HepG2 (cell line): ENCODE measurements around the gene HNRNPUL2. TPM values are rescaled to one million over a fixed set of nuclear protein-coding genes. Genes with fewer than 3 reads are reported as not detected.

ENCODE experiments used
- ATF2 ChIP-seq: sonication (generic); formaldehyde crosslinking; IDR thresholded peaks from 2 replicates; pipeline ENCODE4 v1.4.0; 2020; ENCODE audit warnings: missing genetic modification reagents
- CBX5 ChIP-seq: sonication (generic); formaldehyde crosslinking; IDR thresholded peaks from 2 replicates; pipeline ENCODE4 v1.4.0; 2020; ENCODE audit warnings: missing genetic modification reagents, borderline replicate concordance
- FOSL2 ChIP-seq: sonication (generic); formaldehyde crosslinking; IDR thresholded peaks from 2 replicates; pipeline ENCODE4 v1.4.0; 2020; ENCODE audit warnings: missing genetic modification reagents
- GATA4 ChIP-seq: sonication (generic); IDR thresholded peaks from 2 replicates; pipeline ENCODE4 v1.6.1; 2016; ENCODE audit warnings: antibody characterized with exemption, low read depth, borderline replicate concordance
- HOXA9 ChIP-seq: sonication (generic); formaldehyde crosslinking; IDR thresholded peaks from 2 replicates; pipeline ENCODE4 v1.8.1; 2022; ENCODE audit warnings: missing genetic modification reagents, mild to moderate bottlenecking, moderate library complexity, borderline replicate concordance
- KAT8 ChIP-seq: IDR thresholded peaks from 2 replicates; pipeline ENCODE4 v1.6.1; 2016; ENCODE audit warnings: missing genetic modification reagents, missing compliant biosample characterization
- KDM1A ChIP-seq: IDR thresholded peaks from 2 replicates; pipeline ENCODE4 v1.6.1; 2016; ENCODE audit warnings: missing compliant biosample characterization
- MIER3 ChIP-seq: IDR thresholded peaks from 2 replicates; pipeline ENCODE4 v1.6.1; 2016; ENCODE audit warnings: missing compliant biosample characterization, borderline replicate concordance
- NPAS2 ChIP-seq: sonication (generic); formaldehyde crosslinking; IDR thresholded peaks from 2 replicates; pipeline ENCODE4 v1.8.0; 2022; ENCODE audit warnings: mild to moderate bottlenecking, missing genetic modification reagents, borderline replicate concordance
- SOX13 ChIP-seq, 3 experiments: fragments of 450-650 bp in 1 of 3; sonication (generic) in 1 of 3; formaldehyde crosslinking in 1 of 3; IDR thresholded peaks in 2 of 3; conservative IDR thresholded peaks in 1 of 3; 2 replicates each; pipeline versions ENCODE4 v1.5.0 to v1.6.1; 2016 to 2020; ENCODE audit warnings: antibody characterized with exemption in 1 of 3, mild to moderate bottlenecking in 1 of 3, missing compliant biosample characterization in 1 of 3, missing genetic modification reagents in 1 of 3, moderate library complexity in 1 of 3
- SYNCRIP ChIP-seq: fragments of 200-400 bp; formaldehyde crosslinking; IDR thresholded peaks from 2 replicates; pipeline ENCODE4 v1.6.1; 2018; ENCODE audit warnings: mild to moderate bottlenecking, low read depth, low read length; ENCODE audit not compliant: insufficient read depth
- THAP7 ChIP-seq: sonication (generic); formaldehyde crosslinking; IDR thresholded peaks from 2 replicates; pipeline ENCODE4 v1.8.1; 2023; ENCODE audit warnings: mild to moderate bottlenecking, missing genetic modification reagents
- ZC3H13 ChIP-seq: sonication (generic); formaldehyde crosslinking; IDR thresholded peaks from 2 replicates; pipeline ENCODE4 v1.8.1; 2023; ENCODE audit warnings: mild to moderate bottlenecking, missing genetic modification reagents, moderate library complexity
- ZFY ChIP-seq: sonication (generic); formaldehyde crosslinking; IDR thresholded peaks from 2 replicates; pipeline ENCODE4 v1.4.0; 2020; ENCODE audit warnings: missing genetic modification reagents
- ZNF251 ChIP-seq: sonication (generic); formaldehyde crosslinking; IDR thresholded peaks from 2 replicates; pipeline ENCODE4 v1.9.0; 2021; ENCODE audit warnings: mild to moderate bottlenecking, missing genetic modification reagents
- ZNF383 ChIP-seq: sonication (generic); formaldehyde crosslinking; IDR thresholded peaks from 2 replicates; pipeline ENCODE4 v1.4.0; 2020; ENCODE audit warnings: missing genetic modification reagents, mild to moderate bottlenecking, borderline replicate concordance
- ZNF549 ChIP-seq: sonication (generic); formaldehyde crosslinking; IDR thresholded peaks from 2 replicates; pipeline ENCODE4 v1.5.0; 2020; ENCODE audit warnings: missing genetic modification reagents
- ZNF558 ChIP-seq: sonication (generic); formaldehyde crosslinking; IDR thresholded peaks from 2 replicates; pipeline ENCODE4 v1.9.0; 2022; ENCODE audit warnings: mild to moderate bottlenecking, missing genetic modification reagents, borderline replicate concordance
- polyA plus RNA-seq, 8 experiments: library from polyadenylated mRNA; depleted of rRNA in 3 of 8; stranded (reverse) in 7 of 8; unstranded in 1 of 8; fragments of >200 nt; fragmentation: Illumina TruSeq in 4 of 8; extraction: Trizol in 4 of 8; gene quantifications; 2 replicates each; pipeline versions ENCODE4 v1.2.1 to v1.2.3, GENCODE V29; 2011 to 2016; ENCODE audit warnings: low read depth in 4 of 8, missing spikeins in 1 of 8, mixed read lengths in 1 of 8; ENCODE audit not compliant: insufficient read depth in 1 of 8
- total RNA-seq, 5 experiments: library from RNA; depleted of rRNA; stranded (reverse); fragments of >200 nt; fragmentation: Illumina TruSeq; extraction: Trizol; gene quantifications; 2 replicates each; pipeline ENCODE4 v1.2.3, GENCODE V29; 2016; ENCODE audit warnings: low read depth in 1 of 5
- TF ChIP-seq, protein P1 (sequence below): IDR thresholded peaks from 2 replicates; pipeline ENCODE4 v1.6.1; 2016
- TF ChIP-seq, protein P2 (sequence below): sonication (generic); formaldehyde crosslinking; IDR thresholded peaks from 2 replicates; pipeline ENCODE4 v1.5.0; 2020; ENCODE audit warnings: missing genetic modification reagents
- TF ChIP-seq, protein P3 (sequence below), 2 experiments: sonication (generic) in 1 of 2; formaldehyde crosslinking in 1 of 2; IDR thresholded peaks; 2 replicates each; pipeline versions ENCODE4 v1.4.0 to v1.6.1; 2018 to 2020; ENCODE audit warnings: missing genetic modification reagents in 2 of 2, borderline replicate concordance in 1 of 2, low read depth in 1 of 2, mild to moderate bottlenecking in 1 of 2, missing biosample characterization in 1 of 2

HNRNPUL2 gene
- total and polyA plus RNA-seq, 2 of the 13 experiments (the other 11 are each of a cell fraction or from before 2014, with no cell fraction given): 8.4 to 9.6 TPM

DNA sequence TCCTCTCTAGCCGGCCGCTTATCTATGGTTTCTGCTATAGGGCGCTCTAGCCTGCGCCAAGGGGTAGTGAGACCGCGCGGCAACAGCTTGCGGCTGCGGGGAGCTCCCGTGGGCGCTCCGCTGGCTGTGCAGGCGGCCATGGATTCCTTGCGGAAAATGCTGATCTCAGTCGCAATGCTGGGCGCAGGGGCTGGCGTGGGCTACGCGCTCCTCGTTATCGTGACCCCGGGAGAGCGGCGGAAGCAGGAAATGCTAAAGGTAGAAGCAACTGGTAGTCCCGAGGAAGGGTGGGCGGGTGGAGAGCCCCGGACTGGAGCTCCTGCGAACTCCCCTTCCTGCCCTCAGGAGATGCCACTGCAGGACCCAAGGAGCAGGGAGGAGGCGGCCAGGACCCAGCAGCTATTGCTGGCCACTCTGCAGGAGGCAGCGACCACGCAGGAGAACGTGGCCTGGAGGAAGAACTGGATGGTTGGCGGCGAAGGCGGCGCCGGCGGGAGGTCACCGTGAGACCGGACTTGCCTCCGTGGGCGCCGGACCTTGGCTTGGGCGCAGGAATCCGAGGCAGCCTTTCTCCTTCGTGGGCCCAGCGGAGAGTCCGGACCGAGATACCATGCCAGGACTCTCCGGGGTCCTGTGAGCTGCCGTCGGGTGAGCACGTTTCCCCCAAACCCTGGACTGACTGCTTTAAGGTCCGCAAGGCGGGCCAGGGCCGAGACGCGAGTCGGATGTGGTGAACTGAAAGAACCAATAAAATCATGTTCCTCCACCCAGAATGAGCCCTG, 55.5 kb downstream of the HNRNPUL2 start, which contains the start of the genes LBHD1 and UQCC3 (continued):
- TF ChIP-seq MIER3 (CRISPR knock-in tag) (no peak; the same call in 1 of the 2 replicates), ZFY (CRISPR knock-in tag) (peak; percentile 38; the same call in 1 of the 2 replicates), ZC3H13 (CRISPR knock-in tag) (peak; percentile 90; the same call in 1 of the 2 replicates), FOSL2 (CRISPR knock-in tag) (no peak; the same call in 1 of the 2 replicates), ZNF558 (CRISPR knock-in tag) (peak; percentile 93; the same call in 1 of the 2 replicates), ATF2 (CRISPR knock-in tag) (peak; percentile 47), CBX5 (CRISPR knock-in tag) (no peak; the same call in 1 of the 2 replicates), ZNF251 (CRISPR knock-in tag) (no peak), GATA4 (no peak), THAP7 (CRISPR knock-in tag) (peak; percentile 65; the same call in 1 of the 2 replicates), SYNCRIP (no peak), NPAS2 (no peak), ZNF383 (CRISPR knock-in tag) (no peak), HOXA9 (CRISPR knock-in tag) (peak; percentile 65; the same call in 1 of the 2 replicates), KDM1A (no peak), KAT8 (CRISPR knock-in tag) (peak; percentile 94), ZNF549 (no peak), SOX13 (IDR thresholded peaks at IDR 0.05) (no peak), SOX13 (CRISPR knock-in tag; conservative IDR thresholded peaks at IDR 0.05 in 1 of 2, IDR thresholded peaks at IDR 0.05 in 1 of 2) (peak in 1 of 2 experiments; percentile 7; a peak in 1 of 4 replicates)
- TF ChIP-seq, protein P1, sequence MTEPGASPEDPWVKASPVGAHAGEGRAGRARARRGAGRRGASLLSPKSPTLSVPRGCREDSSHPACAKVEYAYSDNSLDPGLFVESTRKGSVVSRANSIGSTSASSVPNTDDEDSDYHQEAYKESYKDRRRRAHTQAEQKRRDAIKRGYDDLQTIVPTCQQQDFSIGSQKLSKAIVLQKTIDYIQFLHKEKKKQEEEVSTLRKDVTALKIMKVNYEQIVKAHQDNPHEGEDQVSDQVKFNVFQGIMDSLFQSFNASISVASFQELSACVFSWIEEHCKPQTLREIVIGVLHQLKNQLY: no peak
- TF ChIP-seq, protein P2, sequence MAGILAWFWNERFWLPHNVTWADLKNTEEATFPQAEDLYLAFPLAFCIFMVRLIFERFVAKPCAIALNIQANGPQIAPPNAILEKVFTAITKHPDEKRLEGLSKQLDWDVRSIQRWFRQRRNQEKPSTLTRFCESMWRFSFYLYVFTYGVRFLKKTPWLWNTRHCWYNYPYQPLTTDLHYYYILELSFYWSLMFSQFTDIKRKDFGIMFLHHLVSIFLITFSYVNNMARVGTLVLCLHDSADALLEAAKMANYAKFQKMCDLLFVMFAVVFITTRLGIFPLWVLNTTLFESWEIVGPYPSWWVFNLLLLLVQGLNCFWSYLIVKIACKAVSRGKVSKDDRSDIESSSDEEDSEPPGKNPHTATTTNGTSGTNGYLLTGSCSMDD (CRISPR knock-in tag): no peak
- TF ChIP-seq, protein P3, sequence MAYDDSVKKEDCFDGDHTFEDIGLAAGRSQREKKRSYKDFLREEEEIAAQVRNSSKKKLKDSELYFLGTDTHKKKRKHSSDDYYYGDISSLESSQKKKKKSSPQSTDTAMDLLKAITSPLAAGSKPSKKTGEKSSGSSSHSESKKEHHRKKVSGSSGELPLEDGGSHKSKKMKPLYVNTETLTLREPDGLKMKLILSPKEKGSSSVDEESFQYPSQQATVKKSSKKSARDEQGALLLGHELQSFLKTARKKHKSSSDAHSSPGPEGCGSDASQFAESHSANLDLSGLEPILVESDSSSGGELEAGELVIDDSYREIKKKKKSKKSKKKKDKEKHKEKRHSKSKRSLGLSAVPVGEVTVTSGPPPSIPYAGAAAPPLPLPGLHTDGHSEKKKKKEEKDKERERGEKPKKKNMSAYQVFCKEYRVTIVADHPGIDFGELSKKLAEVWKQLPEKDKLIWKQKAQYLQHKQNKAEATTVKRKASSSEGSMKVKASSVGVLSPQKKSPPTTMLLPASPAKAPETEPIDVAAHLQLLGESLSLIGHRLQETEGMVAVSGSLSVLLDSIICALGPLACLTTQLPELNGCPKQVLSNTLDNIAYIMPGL (CRISPR knock-in tag; IDR thresholded peaks at IDR 0.05; ENCODE audit: borderline replicate concordance in 1 of 2, low read depth in 1 of 2): peak; percentile 59 to 69; a peak in 3 of 4 replicates
